Medulla oblongata (tissue), 1 donor: ENCODE results near the gene ADPRHL1.
"Not testable (repeated sequence)": the region's sequence is repeated elsewhere in the genome, so short reads cannot be mapped to it uniquely, and the experiment has no call there.

Experiments used
- DNase-seq: peaks from one replicate; pipeline ENCODE4 v3.0.0-alpha.2; 2015; ENCODE audit errors: extremely low spot score

ADPRHL1 gene

GRCh38 chr13:113371061-113371460 is 82.2 kb downstream of the ADPRHL1 start:
- DNase-seq = no peak

GRCh38 chr13:113369881-113370280 is 83.4 kb downstream of the ADPRHL1 start:
- no peak for DNase-seq

GRCh38 chr13:113369189-113369588 is 84.1 kb downstream of the ADPRHL1 start:
- DNase-seq = no peak

- DNase-seq = not testable (repeated sequence)
Observed at GRCh38 chr13:113368353-113368752, 84.9 kb downstream of the ADPRHL1 start.

GRCh38 chr13:113367771-113368170 is 85.5 kb downstream of the ADPRHL1 start:
- DNase-seq = no peak

- DNase-seq = no peak
Observed at GRCh38 chr13:113367020-113367560, 86.2 kb downstream of the ADPRHL1 start.

- DNase-seq = no peak
Observed at GRCh38 chr13:113365971-113366588, 87.2 kb downstream of the ADPRHL1 start.

GRCh38 chr13:113365583-113365970 is 87.7 kb downstream of the ADPRHL1 start:
- no peak for DNase-seq

- DNase-seq = no peak
Observed at GRCh38 chr13:113364901-113365582, 88.2 kb downstream of the ADPRHL1 start.

GRCh38 chr13:113364311-113364889 is 88.9 kb downstream of the ADPRHL1 start:
- DNase-seq = no peak

GRCh38 chr13:113361406-113361805 is 91.9 kb downstream of the ADPRHL1 start:
- no peak for DNase-seq

GRCh38 chr13:113360446-113360845 is 92.8 kb downstream of the ADPRHL1 start:
- DNase-seq = no peak

GRCh38 chr13:113359571-113359970 is 93.7 kb downstream of the ADPRHL1 start:
- no peak for DNase-seq

GRCh38 chr13:113358653-113359190 is 94.6 kb downstream of the ADPRHL1 start:
- no peak for DNase-seq

- no peak for DNase-seq
Observed at GRCh38 chr13:113357529-113357928, 95.8 kb downstream of the ADPRHL1 start.

GRCh38 chr13:113356596-113356995 is 96.7 kb downstream of the ADPRHL1 start:
- no peak for DNase-seq

GRCh38 chr13:113355621-113356020 is 97.7 kb downstream of the ADPRHL1 start:
- no peak for DNase-seq

- DNase-seq = no peak
Observed at GRCh38 chr13:113354831-113355610, 98.3 kb downstream of the ADPRHL1 start.

- DNase-seq = no peak
Observed at GRCh38 chr13:113353254-113353653, 100.0 kb downstream of the ADPRHL1 start.

GRCh38 chr13:113351514-113352026 is 101.7 kb downstream of the ADPRHL1 start:
- DNase-seq = peak; percentile 22

GRCh38 chr13:113350938-113351335 is 102.4 kb downstream of the ADPRHL1 start:
- DNase-seq = no peak
